ENCODE measurements around the gene ERCC4. TPM values are rescaled to one million over a fixed set of nuclear protein-coding genes. Genes with fewer than 3 reads are reported as not detected.

ERCC4 gene
- total and polyA plus RNA-seq, 2 experiments from 2014 or later: 5.4 to 21.6 TPM

DNA sequence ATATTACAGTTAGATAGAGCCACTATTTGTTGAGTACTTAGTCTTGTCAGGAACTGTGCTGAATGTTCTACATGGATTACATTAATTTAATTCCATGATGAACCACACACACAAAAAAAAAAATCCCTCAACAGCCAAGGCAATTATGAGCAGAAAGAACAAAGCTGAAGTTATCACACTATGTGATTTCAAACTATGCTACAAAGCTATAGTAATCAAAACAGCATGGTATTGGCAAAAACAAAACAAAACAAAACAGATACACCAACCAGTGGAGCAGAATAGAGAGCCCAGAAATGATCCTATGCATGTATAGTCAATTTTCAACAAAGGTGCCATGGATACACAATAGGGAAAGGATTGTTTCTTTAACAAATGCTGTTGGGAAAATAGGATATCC lies 8.1 kb upstream of the ERCC4 start:
- peaks cover 28% of the 10 kb centered on the region for H3K9me3 Mint-ChIP-seq

More for the DNA sequence above, 8.1 kb upstream of the ERCC4 start:
- Histone ChIP-seq H3K27ac (ENCODE audit: low read depth) (no peak overlapping the region), H3K4me3 (no peak overlapping the region), H3K4me2 (no peak overlapping the region), H2AFZ (no peak overlapping the region), H3K27me3 (ENCODE audit: insufficient read depth) (no peaks in the 10 kb centered on the region), H3K36me3 (ENCODE audit: insufficient read depth) (no peaks in the 10 kb centered on the region), H3K79me2 (replicated peaks; ENCODE audit: insufficient read depth) (no peaks in the 10 kb centered on the region), H3F3A (replicated peaks; ENCODE audit: low read depth) (no peaks in the 10 kb centered on the region), H3K9me2 (ENCODE audit: insufficient read depth) (0 out of 2 replicates have a peak, but pooled peaks cover 7% of the 10 kb centered on the region), H4K20me1 (replicated peaks; ENCODE audit: insufficient read depth) (no peaks in the 10 kb centered on the region), H3K4me1 (ENCODE audit: insufficient read depth) (no peaks in the 10 kb centered on the region)
- DNase-seq (ENCODE audit: low spot score) (no peak), ATAC-seq (no peak)
- Mint-ChIP-seq H3K4me3 (no peak overlapping the region), H3K36me3 (ENCODE audit: low read depth) (peaks cover 22% of the 10 kb centered on the region; the same call in 2 of the 3 replicates), H3K4me1 (peaks cover 8% of the 10 kb centered on the region), H3K27ac (no peak overlapping the region), H3K27me3 (ENCODE audit: insufficient read depth, low read depth, poor library complexity) (peaks cover 1% of the 10 kb centered on the region)
- no peak for TF ChIP-seq CTCF (conservative IDR thresholded peaks at IDR 0.05; ENCODE audit: low read depth in 2 of 2)
- no peak for TF ChIP-seq EZH2phosphoT487 (IDR thresholded peaks at IDR 0.05; ENCODE audit: unreplicated experiment)
- TF ChIP-seq POLR2AphosphoS5 (IDR thresholded peaks at IDR 0.05; ENCODE audit: low read depth): no peak
- no peak for TF ChIP-seq CREB1 (CRISPR knock-in tag; IDR thresholded peaks at IDR 0.05; ENCODE audit: low read depth)
- TF ChIP-seq JUNB (IDR thresholded peaks at IDR 0.05; ENCODE audit: unreplicated experiment): no peak
- no peak for TF ChIP-seq NANOG (IDR thresholded peaks at IDR 0.05; ENCODE audit: borderline replicate concordance)
- no peak for TF ChIP-seq REST (IDR thresholded peaks at IDR 0.05; ENCODE audit: unreplicated experiment)
- no peak for TF ChIP-seq ZNF331 (CRISPR knock-in tag; IDR thresholded peaks at IDR 0.05; ENCODE audit: low read depth)
- TF ChIP-seq ZNF462 (CRISPR knock-in tag; IDR thresholded peaks at IDR 0.05): no peak

Data from GM23338 (cell line).